Gastroesophageal sphincter (tissue), 4 donors: ENCODE results near the gene CREBL2. TPM values are rescaled to one million over a fixed set of nuclear protein-coding genes. Genes with fewer than 3 reads are reported as not detected.

Experiments
- ATAC-seq: fragments of 150-250 bp; one replicate; pipeline ENCODE4 v1.9.1; 2016; ENCODE audit warnings: mild to moderate bottlenecking, moderate library complexity
- H3K27ac ChIP-seq, 4 donors: fragments of 200-600 bp; sonication (generic) in 3 of 4; 1 replicate in 3 of 4; 2 replicates in 1 of 4; pipeline ENCODE4 v1.5.1; 2016 to 2019
- H3K27me3 ChIP-seq: fragments of 200-600 bp; sonication (generic); one replicate; pipeline ENCODE4 v1.5.1; 2019
- H3K36me3 ChIP-seq, 2 donors: fragments of 200-600 bp; sonication (generic); one replicate each; pipeline ENCODE4 v1.5.1; 2019; ENCODE audit warnings: control low read depth in 1 of 2
- H3K4me1 ChIP-seq, 3 donors: fragments of 200-600 bp; sonication (generic); 1 replicate in 2 of 3; 2 replicates in 1 of 3; pipeline ENCODE4 v1.5.1; 2016 to 2019; ENCODE audit warnings: control low read depth in 2 of 3
- H3K4me3 ChIP-seq, 2 donors: fragments of 200-600 bp; sonication (generic); one replicate each; pipeline ENCODE4 v1.5.1; 2019; ENCODE audit warnings: mild to moderate bottlenecking in 1 of 2, moderate library complexity in 1 of 2
- H3K9me3 ChIP-seq, 3 donors: fragments of 200-600 bp; sonication (generic); one replicate each; pipeline ENCODE4 v1.5.1; 2017 to 2019; ENCODE audit warnings: control low read depth in 2 of 3
- EP300 ChIP-seq: sonication (generic); formaldehyde crosslinking; IDR thresholded peaks from one replicate; pipeline ENCODE4 v1.6.1; 2017; ENCODE audit warnings: antibody characterized with exemption, mild to moderate bottlenecking
- POLR2A ChIP-seq, 2 donors: fragments of 450-650 bp; IDR thresholded peaks; one replicate each; pipeline ENCODE4 v1.6.1; 2017; ENCODE audit warnings: antibody characterized with exemption in 2 of 2, mild to moderate bottlenecking in 2 of 2, moderate library complexity in 1 of 2
- POLR2AphosphoS5 ChIP-seq: sonication (generic); formaldehyde crosslinking; IDR thresholded peaks from one replicate; pipeline ENCODE4 v1.6.1; 2017; ENCODE audit warnings: antibody characterized with exemption
- WGBS, 2 donors: methylation state at CpG; one replicate each; pipeline ENCODE4 v1.1.5; 2018; ENCODE audit warnings: low coverage in 1 of 2; 5-methylcytosine and 5-hydroxymethylcytosine counted together
- total RNA-seq, 4 donors: library from RNA; depleted of rRNA; stranded (reverse); fragments of >200 nt; gene quantifications; one replicate each; pipeline ENCODE4 v1.1.0, GENCODE V29; 2016
- TF ChIP-seq, protein P1 (sequence below), 4 experiments: fragments of 200-600 bp in 2 of 4; fragments of 450-650 bp in 2 of 4; sonication (generic) in 1 of 4; IDR thresholded peaks; one replicate each; pipeline ENCODE4 v1.5.1; 2017 to 2019; ENCODE audit warnings: antibody characterized with exemption in 4 of 4, mild to moderate bottlenecking in 2 of 4, moderate library complexity in 2 of 4

Gene CREBL2
- total RNA-seq, 4 donors from 2014 or later = 46.3 to 66.6 (median 59.8) TPM

- H3K27ac ChIP-seq = no peak overlapping the region
- no peak for TF ChIP-seq POLR2A (IDR thresholded peaks at IDR 0.05)
- TF ChIP-seq EP300 = no peak
- TF ChIP-seq, protein P1, sequence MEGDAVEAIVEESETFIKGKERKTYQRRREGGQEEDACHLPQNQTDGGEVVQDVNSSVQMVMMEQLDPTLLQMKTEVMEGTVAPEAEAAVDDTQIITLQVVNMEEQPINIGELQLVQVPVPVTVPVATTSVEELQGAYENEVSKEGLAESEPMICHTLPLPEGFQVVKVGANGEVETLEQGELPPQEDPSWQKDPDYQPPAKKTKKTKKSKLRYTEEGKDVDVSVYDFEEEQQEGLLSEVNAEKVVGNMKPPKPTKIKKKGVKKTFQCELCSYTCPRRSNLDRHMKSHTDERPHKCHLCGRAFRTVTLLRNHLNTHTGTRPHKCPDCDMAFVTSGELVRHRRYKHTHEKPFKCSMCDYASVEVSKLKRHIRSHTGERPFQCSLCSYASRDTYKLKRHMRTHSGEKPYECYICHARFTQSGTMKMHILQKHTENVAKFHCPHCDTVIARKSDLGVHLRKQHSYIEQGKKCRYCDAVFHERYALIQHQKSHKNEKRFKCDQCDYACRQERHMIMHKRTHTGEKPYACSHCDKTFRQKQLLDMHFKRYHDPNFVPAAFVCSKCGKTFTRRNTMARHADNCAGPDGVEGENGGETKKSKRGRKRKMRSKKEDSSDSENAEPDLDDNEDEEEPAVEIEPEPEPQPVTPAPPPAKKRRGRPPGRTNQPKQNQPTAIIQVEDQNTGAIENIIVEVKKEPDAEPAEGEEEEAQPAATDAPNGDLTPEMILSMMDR (IDR thresholded peaks at IDR 0.05) = no peak
- TF ChIP-seq POLR2AphosphoS5 = no peak
- H3K36me3 ChIP-seq = no peaks in the 10 kb centered on the region
- no peak overlapping the region for H3K4me3 ChIP-seq
- no peak for ATAC-seq
- no peaks in the 10 kb centered on the region for H3K9me3 ChIP-seq
- peaks cover 0 to 5% (median 0%) of the 10 kb centered on the region in 3 donors for H3K4me1 ChIP-seq
- peaks cover 5% of the 10 kb centered on the region for H3K27me3 ChIP-seq
Measured at GRCh38 chr12:12682284-12682683, 70.6 kb downstream of the CREBL2 start.

DNA sequence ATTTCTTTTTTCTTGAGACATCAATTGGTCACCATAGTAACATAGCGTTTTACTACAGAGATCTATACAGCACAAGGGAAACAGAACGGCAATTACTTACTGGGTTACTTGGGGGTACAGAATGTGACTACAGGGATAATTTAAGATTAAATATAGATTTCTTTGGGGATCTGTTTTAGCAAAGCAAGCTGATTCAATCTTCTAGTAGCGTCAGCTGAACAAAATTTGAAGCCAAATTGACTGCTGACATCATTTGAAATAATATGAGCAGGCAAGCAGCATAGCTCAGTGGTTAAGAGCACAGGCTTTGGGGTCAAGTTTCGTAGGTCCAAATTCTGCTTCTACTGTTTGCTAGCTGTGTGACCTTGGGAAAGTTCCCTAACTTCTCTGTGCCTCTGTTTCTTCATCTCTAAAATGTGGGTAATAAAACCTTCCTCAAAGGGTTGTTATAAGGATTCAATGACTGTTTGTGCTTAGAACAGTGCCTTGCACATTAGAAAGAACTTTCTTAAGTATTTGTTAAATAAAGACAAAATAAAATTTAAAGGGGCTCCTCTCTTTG is 71.5 kb downstream of the CREBL2 start:
- Histone ChIP-seq H3K4me1 (peaks cover 0 to 5% (median 0%) of the 10 kb centered on the region in 3 donors), H3K27ac (no peak overlapping the region), H3K9me3 (no peaks in the 10 kb centered on the region), H3K4me3 (no peak overlapping the region), H3K36me3 (no peaks in the 10 kb centered on the region), H3K27me3 (peaks cover 5% of the 10 kb centered on the region)
- no peak for ATAC-seq
- WGBS, 2 donors = 67 to 73% methylated on average over 4 of the region's 4 CpGs
- TF ChIP-seq POLR2AphosphoS5 (no peak), EP300 (no peak), POLR2A (IDR thresholded peaks at IDR 0.05) (no peak)
- TF ChIP-seq, protein P1 (IDR thresholded peaks at IDR 0.05) = no peak

DNA sequence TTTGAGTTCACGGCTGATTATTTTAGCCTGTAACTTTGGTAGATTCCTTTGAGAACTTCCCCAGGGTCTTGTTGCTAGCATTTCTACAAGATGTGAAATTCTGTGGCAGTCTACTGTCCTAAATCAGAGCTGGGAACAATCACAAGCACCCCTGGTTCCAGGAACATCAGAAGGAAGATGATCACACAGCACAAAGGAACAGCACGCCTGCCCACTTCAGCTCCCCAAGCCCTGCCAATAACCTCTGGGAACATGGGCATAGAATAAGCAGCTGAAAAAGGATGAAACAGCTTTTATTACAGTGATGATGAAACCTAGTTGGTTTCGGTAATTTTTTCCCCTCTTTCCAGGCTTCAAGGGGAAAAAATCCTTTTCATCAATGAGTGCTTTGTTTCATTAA is 72.0 kb downstream of the CREBL2 start:
- H3K9me3 ChIP-seq = no peaks in the 10 kb centered on the region
- no peak overlapping the region for H3K27ac ChIP-seq
- no peak overlapping the region for H3K4me3 ChIP-seq
- ATAC-seq = no peak
- H3K27me3 ChIP-seq = peaks cover 5% of the 10 kb centered on the region
- H3K4me1 ChIP-seq = peaks cover 0 to 5% (median 0%) of the 10 kb centered on the region in 3 donors
- no peak for TF ChIP-seq POLR2AphosphoS5
- no peak for TF ChIP-seq POLR2A (IDR thresholded peaks at IDR 0.05)
- TF ChIP-seq, protein P1 (IDR thresholded peaks at IDR 0.05) = no peak
- TF ChIP-seq EP300 = no peak
- H3K36me3 ChIP-seq = no peaks in the 10 kb centered on the region
- 34 to 51% methylated on average over 2 to 3 of the region's 3 CpGs for WGBS, 2 donors

DNA sequence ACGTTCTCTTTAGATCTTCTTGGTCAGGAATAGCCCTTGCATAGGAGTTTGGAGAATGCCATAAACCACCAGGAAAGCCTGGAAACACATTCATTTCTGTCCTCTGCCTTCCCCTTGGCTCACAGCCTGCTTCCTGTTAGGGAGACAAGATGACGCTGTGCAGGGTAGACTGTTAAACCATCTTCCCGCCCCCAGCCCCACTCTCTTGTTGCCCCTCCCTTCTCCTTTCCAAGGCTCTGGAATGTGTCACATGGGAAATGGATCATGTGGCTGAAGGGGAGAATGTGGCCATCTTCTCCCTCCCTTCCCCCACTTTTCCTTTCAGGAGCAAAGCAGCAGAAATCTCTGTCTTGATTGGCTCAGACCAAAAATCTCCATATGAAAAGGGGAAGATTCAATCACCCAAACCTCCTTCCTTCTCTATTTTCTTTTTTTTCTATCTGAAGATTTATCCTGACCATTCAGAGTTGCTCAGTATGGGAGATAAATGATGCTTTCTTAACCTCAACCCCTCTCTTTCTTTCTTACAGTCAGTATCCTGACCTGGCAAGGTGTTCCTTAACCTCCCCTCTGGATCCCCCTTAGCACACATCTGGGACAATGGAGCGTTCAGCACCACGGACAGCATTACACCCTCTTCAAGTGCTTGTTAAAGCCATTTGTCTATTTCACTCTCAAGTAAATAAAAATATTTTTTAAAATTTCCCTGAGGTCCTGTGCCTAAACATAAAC is 72.9 kb downstream of the CREBL2 start:
- Histone ChIP-seq H3K36me3 (no peaks in the 10 kb centered on the region), H3K4me3 (no peak overlapping the region), H3K27ac (no peak overlapping the region), H3K9me3 (no peaks in the 10 kb centered on the region), H3K27me3 (peaks cover 5% of the 10 kb centered on the region), H3K4me1 (peaks cover 0 to 5% (median 0%) of the 10 kb centered on the region in 3 donors)
- no peak for TF ChIP-seq POLR2A (IDR thresholded peaks at IDR 0.05)
- TF ChIP-seq, protein P1 (IDR thresholded peaks at IDR 0.05) = no peak
- no peak for TF ChIP-seq POLR2AphosphoS5
- no peak for TF ChIP-seq EP300
- ATAC-seq = no peak
- 3 to 12% methylated on average over 5 of the region's 5 CpGs for WGBS, 2 donors

DNA sequence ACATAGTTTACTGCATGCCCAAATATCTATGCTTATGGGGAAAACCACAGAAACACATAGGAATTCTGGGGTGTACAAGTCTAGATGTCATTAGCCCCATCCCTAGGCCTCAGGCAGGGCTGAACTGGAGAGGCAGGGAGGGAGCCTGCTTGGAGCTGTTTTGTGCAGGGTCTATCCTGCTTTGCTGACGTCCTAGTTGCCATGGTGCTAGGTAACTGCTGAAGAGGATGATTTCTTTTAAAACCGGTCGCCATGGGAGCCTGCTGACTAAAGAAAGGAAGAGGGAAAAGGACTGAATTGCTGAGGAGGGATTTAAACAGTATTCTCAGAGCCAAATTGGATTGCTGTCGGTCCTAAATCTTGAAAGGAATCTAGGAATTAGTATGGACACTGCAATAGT is 73.6 kb downstream of the CREBL2 start:
- no peak for ATAC-seq
- TF ChIP-seq EP300 (no peak), POLR2AphosphoS5 (no peak), POLR2A (IDR thresholded peaks at IDR 0.05) (no peak)
- TF ChIP-seq, protein P1 (IDR thresholded peaks at IDR 0.05) = no peak

More for the DNA sequence above, 73.6 kb downstream of the CREBL2 start:
- H3K9me3 ChIP-seq = no peaks in the 10 kb centered on the region
- no peak overlapping the region for H3K27ac ChIP-seq
- no peak overlapping the region for H3K4me3 ChIP-seq
- peaks cover 5% of the 10 kb centered on the region for H3K27me3 ChIP-seq
- peaks cover 0 to 5% (median 0%) of the 10 kb centered on the region in 3 donors for H3K4me1 ChIP-seq
- no peaks in the 10 kb centered on the region for H3K36me3 ChIP-seq
- whole genome bisulfite sequencing, 2 donors = 37 to 45% methylated on average over 3 to 4 of the region's 4 CpGs
